ENCODE data around the gene RNF180. TPM values are rescaled to one million over a fixed set of nuclear protein-coding genes. Genes with fewer than 3 reads are reported as not detected.

The RNF180 gene
- total and polyA plus RNA-seq, 2 of the 8 experiments (the other 6 are each of a cell fraction or from before 2014, with no cell fraction given): 0.39 to 2.3 TPM

GRCh38 chr5:64312491-64312890 is 146.8 kb downstream of the RNF180 start:
- H3K27ac ChIP-seq (ENCODE audit: low read depth, low read length): no peak overlapping the region
- no peak overlapping the region for H4K5ac ChIP-seq (ENCODE audit: insufficient read length, low read depth, low read length)
- H2BK20ac ChIP-seq (ENCODE audit: low read length): no peak overlapping the region
- no peak overlapping the region for H2BK15ac ChIP-seq (ENCODE audit: low read length)
- H3K4me2 ChIP-seq (ENCODE audit: insufficient read depth in 1 of 2, low read depth in 2 of 2, low read length in 2 of 2): no peak overlapping the region
- H3K56ac ChIP-seq (replicated peaks; ENCODE audit: insufficient read length, low read depth, low read length): no peak overlapping the region
- no peak overlapping the region for H2AFZ ChIP-seq (ENCODE audit: low read length)
- FAIRE-seq: no peak
- no peaks in the 10 kb centered on the region for H3K79me2 ChIP-seq (ENCODE audit: control insufficient read depth in 1 of 2, insufficient read depth in 2 of 2, low read length in 2 of 2)
- H4K20me1 ChIP-seq (replicated peaks in 1 of 2; ENCODE audit: control insufficient read depth in 1 of 2, insufficient read depth in 2 of 2, low read length in 2 of 2): no peaks in the 10 kb centered on the region
- no peak overlapping the region for H3K23ac ChIP-seq (ENCODE audit: insufficient read length)
- ChIA-PET CTCF (ENCODE audit: partially characterized antibody) (no interaction called here), POLR2A (ENCODE audit: partially characterized antibody) (no interaction called here)
- no peak overlapping the region for H3K9ac ChIP-seq (replicated peaks in 1 of 4; ENCODE audit: extremely low read depth in 1 of 4, low read depth in 3 of 4, low read length in 3 of 4)
- no peaks in the 10 kb centered on the region for H3K23me2 ChIP-seq (ENCODE audit: low read depth, low read length)
- no peak overlapping the region for H2BK120ac ChIP-seq (replicated peaks; ENCODE audit: low read depth, low read length)
- H3K36me3 ChIP-seq (ENCODE audit: control insufficient read depth in 2 of 4, insufficient read depth in 4 of 4, low read length in 3 of 4): no peaks in the 10 kb centered on the region
- no peak overlapping the region for H2AK5ac ChIP-seq (ENCODE audit: low read depth, low read length)
- WGBS, 2 experiments (ENCODE audit: extremely low coverage in 1 of 2, insufficient coverage in 1 of 2, insufficient read length in 1 of 2, insufficient replicate concordance in 2 of 2, low coverage in 1 of 2, low lambda C conversion rate in 2 of 2, missing lambda C conversion rate in 1 of 2): 82% methylated on average over 4 of the region's 4 CpGs; no CpG with 5 or more reads in 1 of the 2 experiments
- no peak overlapping the region for H2BK12ac ChIP-seq (ENCODE audit: low read depth, low read length)
- no peaks in the 10 kb centered on the region for H3K4me1 ChIP-seq (replicated peaks in 1 of 4; ENCODE audit: control insufficient read depth in 3 of 4, insufficient read depth in 4 of 4, low read length in 3 of 4)
- H3K9me3 ChIP-seq (ENCODE audit: insufficient read depth in 2 of 2, low read depth in 1 of 2, low read length in 1 of 2): no peaks in the 10 kb centered on the region
- H3K27me3 ChIP-seq (replicated peaks in 1 of 4; ENCODE audit: control insufficient read depth in 3 of 4, extremely low read depth in 1 of 4, insufficient read depth in 3 of 4, low read length in 3 of 4): no peaks in the 10 kb centered on the region
- no peak overlapping the region for H3K18ac ChIP-seq (ENCODE audit: extremely low read depth, low read length)
- H4K91ac ChIP-seq (replicated peaks; ENCODE audit: insufficient read length, low read length): no peak overlapping the region
- no peak overlapping the region for H4K8ac ChIP-seq (ENCODE audit: extremely low read depth, insufficient read depth, low read length)
- H3K79me1 ChIP-seq (ENCODE audit: low read depth, low read length): no peaks in the 10 kb centered on the region
- no peak overlapping the region for H3K4me3 ChIP-seq (ENCODE audit: extremely low read depth in 1 of 4, insufficient read depth in 2 of 4, low read depth in 3 of 4, low read length in 4 of 4)
- H3K4ac ChIP-seq (replicated peaks; ENCODE audit: insufficient read length, low read depth, low read length): no peak overlapping the region
- no peak for DNase-seq (ENCODE audit: low read depth in 1 of 2, low spot score in 2 of 2)
- H2BK5ac ChIP-seq (ENCODE audit: low read depth, low read length): no peak overlapping the region
- H3K14ac ChIP-seq (ENCODE audit: insufficient read length): no peak overlapping the region
- TF ChIP-seq POLR2A (IDR thresholded peaks at IDR 0.05; ENCODE audit: control extremely low read depth in 1 of 2, low read depth in 2 of 2, low read length in 2 of 2) (no peak), RXRA (IDR thresholded peaks at IDR 0.05; ENCODE audit: insufficient read depth, low read depth, low read length) (no peak), BACH1 (IDR thresholded peaks at IDR 0.05; ENCODE audit: low read length) (no peak), SRF (IDR thresholded peaks at IDR 0.05; ENCODE audit: low read depth, low read length) (no peak), E2F6 (IDR thresholded peaks at IDR 0.05) (no peak), HDAC6 (IDR thresholded peaks at IDR 0.05; ENCODE audit: low read depth, low read length) (no peak), RAD21 (IDR thresholded peaks at IDR 0.05 in 1 of 2, conservative IDR thresholded peaks at IDR 0.05 in 1 of 2; ENCODE audit: low read depth in 2 of 2, low read length in 2 of 2) (no peak), SAP30 (IDR thresholded peaks at IDR 0.05; ENCODE audit: insufficient read depth, insufficient replicate concordance, low read length) (no peak), TAF7 (optimal IDR thresholded peaks at IDR 0.05; ENCODE audit: borderline replicate concordance, low read depth, low read length) (no peak), TCF12 (IDR thresholded peaks at IDR 0.05; ENCODE audit: low read depth, low read length) (no peak), BCL11A (IDR thresholded peaks at IDR 0.05; ENCODE audit: low read depth in 2 of 2, low read length in 2 of 2) (no peak), POU5F1 (IDR thresholded peaks at IDR 0.05; ENCODE audit: low read depth, low read length) (no peak)
- TF ChIP-seq, protein P1, sequence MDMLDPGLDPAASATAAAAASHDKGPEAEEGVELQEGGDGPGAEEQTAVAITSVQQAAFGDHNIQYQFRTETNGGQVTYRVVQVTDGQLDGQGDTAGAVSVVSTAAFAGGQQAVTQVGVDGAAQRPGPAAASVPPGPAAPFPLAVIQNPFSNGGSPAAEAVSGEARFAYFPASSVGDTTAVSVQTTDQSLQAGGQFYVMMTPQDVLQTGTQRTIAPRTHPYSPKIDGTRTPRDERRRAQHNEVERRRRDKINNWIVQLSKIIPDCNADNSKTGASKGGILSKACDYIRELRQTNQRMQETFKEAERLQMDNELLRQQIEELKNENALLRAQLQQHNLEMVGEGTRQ (IDR thresholded peaks at IDR 0.05; ENCODE audit: low read length): no peak
